HCT116 (cell line): Measurements from ENCODE around the gene PRKN.

Experiments
- CTCF ChIP-seq, 3 experiments: fragments of 200-600 bp in 1 of 3; sonication (generic) in 1 of 3; IDR thresholded peaks in 2 of 3; conservative IDR thresholded peaks in 1 of 3; 2 replicates each; pipeline ENCODE4 v1.5.1; 2012 to 2017; ENCODE audit warnings: low read depth in 2 of 3, low read length in 2 of 3, antibody characterized with exemption in 1 of 3, borderline replicate concordance in 1 of 3, control low read depth in 1 of 3, mild to moderate bottlenecking in 1 of 3, mixed read lengths in 1 of 3, mixed run types in 1 of 3, moderate library complexity in 1 of 3; ENCODE audit not compliant: insufficient read depth in 1 of 3
- EZH2phosphoT487 ChIP-seq: fragments of 200-600 bp; IDR thresholded peaks from 2 replicates; pipeline ENCODE4 v1.6.1; 2018; ENCODE audit warnings: antibody characterized with exemption, borderline replicate concordance
- FOSL1 ChIP-seq: IDR thresholded peaks from 2 replicates; pipeline ENCODE4 v1.6.1; 2012; ENCODE audit warnings: low read depth
- JUND ChIP-seq: IDR thresholded peaks from 2 replicates; pipeline ENCODE4 v1.6.1; 2012
- MAX ChIP-seq: IDR thresholded peaks from 2 replicates; pipeline ENCODE4 v1.6.1; 2012
- POLR2A ChIP-seq: IDR thresholded peaks from 2 replicates; pipeline ENCODE4 v1.7.0; 2011; ENCODE audit warnings: borderline replicate concordance; ENCODE audit not compliant: insufficient read depth, insufficient read length; ENCODE audit errors: extremely low read depth
- POLR2AphosphoS5 ChIP-seq: IDR thresholded peaks from 2 replicates; pipeline ENCODE4 v1.6.1; 2011; ENCODE audit warnings: mild to moderate bottlenecking, low read depth, low read length, moderate library complexity
- SIN3A ChIP-seq: IDR thresholded peaks from 2 replicates; pipeline ENCODE4 v1.6.1; 2012; ENCODE audit warnings: low read depth
- SP1 ChIP-seq: IDR thresholded peaks from 2 replicates; pipeline ENCODE4 v1.6.1; 2012; ENCODE audit warnings: low read depth
- SRF ChIP-seq: IDR thresholded peaks from 2 replicates; pipeline ENCODE4 v1.6.1; 2012; ENCODE audit warnings: low read depth
- YY1 ChIP-seq: IDR thresholded peaks from 2 replicates; pipeline ENCODE4 v1.6.1; 2011; ENCODE audit warnings: low read length, low read depth, moderate library complexity, mild to moderate bottlenecking; ENCODE audit not compliant: insufficient replicate concordance; ENCODE audit errors: extremely low read depth
- ZBTB33 ChIP-seq: IDR thresholded peaks from 2 replicates; pipeline ENCODE4 v1.6.1; 2011; ENCODE audit warnings: mild to moderate bottlenecking, low read length, moderate library complexity; ENCODE audit not compliant: insufficient replicate concordance; ENCODE audit errors: extremely low read depth

- TF ChIP-seq ZBTB33 (no peak), CTCF (IDR thresholded peaks at IDR 0.05 in 2 of 3, conservative IDR thresholded peaks at IDR 0.05 in 1 of 3; ENCODE audit: borderline replicate concordance in 1 of 3, insufficient read depth in 1 of 3, low read depth in 2 of 3, low read length in 2 of 3) (no peak), EZH2phosphoT487 (no peak), POLR2AphosphoS5 (no peak), POLR2A (no peak), MAX (no peak), FOSL1 (no peak), SIN3A (no peak), YY1 (no peak), SRF (no peak), SP1 (no peak), JUND (no peak)
Observed at GRCh38 chr6:161336479-161336878, 1391.1 kb downstream of the PRKN start.
